HEK293 (cell line): Measurements from ENCODE around the gene VPS4A.

ENCODE experiments used
- CTCF ChIA-PET: fragments of 350-600 bp; formaldehyde crosslinking; extraction: SDS; loops from one replicate; lab custom pipeline; 2021; ENCODE audit warnings: antibody characterized with exemption; lab: Yijun Ruan, JAX
- POLR2A ChIA-PET: fragments of 300-600 bp; formaldehyde crosslinking; extraction: SDS; loops from one replicate; lab custom pipeline; 2020; ENCODE audit warnings: antibody characterized with exemption, inconsistent platforms; lab: Yijun Ruan, JAX
- H3K27ac ChIP-seq: fragments of 200-500 bp; sonication (Bioruptor generic); 2 replicates; pipeline ENCODE4 v1.5.1; 2014; ENCODE audit warnings: low read depth, low read length, control low read depth, inconsistent platforms; ENCODE audit errors: extremely low read depth
- H3K36me3 ChIP-seq, 2 experiments: fragments of 200-500 bp in 1 of 2; sonication (Bioruptor generic) in 1 of 2; 1 replicate in 1 of 2; 2 replicates in 1 of 2; pipeline ENCODE4 v1.5.1; 2014 to 2017; ENCODE audit warnings: inconsistent platforms in 2 of 2, low read length in 2 of 2; ENCODE audit not compliant: control insufficient read depth in 2 of 2, insufficient read depth in 1 of 2
- H3K4me1 ChIP-seq: fragments of 200-500 bp; sonication (Bioruptor generic); 2 replicates; pipeline ENCODE4 v1.5.1; 2014; ENCODE audit warnings: mild to moderate bottlenecking, low read length, inconsistent platforms; ENCODE audit not compliant: control insufficient read depth, insufficient read depth
- H3K4me3 ChIP-seq: 2 replicates; pipeline ENCODE4 v1.5.1; 2011; ENCODE audit warnings: low read depth, mild to moderate bottlenecking, control low read depth, low read length, moderate library complexity
- H3K9me3 ChIP-seq: fragments of 200-500 bp; sonication (Bioruptor generic); 2 replicates; pipeline ENCODE4 v1.5.1; 2014; ENCODE audit warnings: low read depth, low read length, inconsistent platforms; ENCODE audit not compliant: control insufficient read depth, insufficient read depth
- GLIS1 ChIP-seq: fragments of 450-650 bp; formaldehyde crosslinking; IDR thresholded peaks from 2 replicates; pipeline ENCODE4 v1.5.1; 2016; ENCODE audit warnings: missing biosample characterization, missing genetic modification characterization
- PRDM1 ChIP-seq: fragments of 450-650 bp; formaldehyde crosslinking; IDR thresholded peaks from 2 replicates; pipeline ENCODE4; 2016; ENCODE audit warnings: missing biosample characterization, missing genetic modification characterization
- REPIN1 ChIP-seq: fragments of 450-650 bp; formaldehyde crosslinking; IDR thresholded peaks from 2 replicates; pipeline ENCODE4 v1.5.1; 2017; ENCODE audit warnings: missing biosample characterization, missing genetic modification characterization, low read depth
- SP3 ChIP-seq: fragments of 450-650 bp; formaldehyde crosslinking; IDR thresholded peaks from 2 replicates; pipeline ENCODE4 v1.5.1; 2016; ENCODE audit warnings: missing biosample characterization, missing genetic modification characterization
- SP7 ChIP-seq: fragments of 450-650 bp; formaldehyde crosslinking; IDR thresholded peaks from 2 replicates; pipeline ENCODE4 v1.5.1; 2016; ENCODE audit warnings: missing biosample characterization, missing genetic modification characterization
- ZBTB48 ChIP-seq: fragments of 450-650 bp; formaldehyde crosslinking; IDR thresholded peaks from 2 replicates; pipeline ENCODE4 v1.5.1; 2016; ENCODE audit warnings: missing biosample characterization, missing genetic modification characterization
- ZBTB7A ChIP-seq: fragments of 450-650 bp; formaldehyde crosslinking; IDR thresholded peaks from 2 replicates; pipeline ENCODE4 v1.5.1; 2016; ENCODE audit warnings: low read depth, missing biosample characterization, missing genetic modification characterization
- ZNF114 ChIP-seq: fragments of 450-650 bp; formaldehyde crosslinking; IDR thresholded peaks from 2 replicates; pipeline ENCODE4 v1.5.0; 2017; ENCODE audit warnings: missing biosample characterization, missing genetic modification characterization
- ZNF214 ChIP-seq: fragments of 450-650 bp; formaldehyde crosslinking; IDR thresholded peaks from 2 replicates; pipeline ENCODE4 v1.5.1; 2017; ENCODE audit warnings: missing biosample characterization, mild to moderate bottlenecking, missing genetic modification characterization, borderline replicate concordance
- ZNF292 ChIP-seq: fragments of 450-650 bp; formaldehyde crosslinking; IDR thresholded peaks from 2 replicates; pipeline ENCODE4 v1.5.1; 2016; ENCODE audit warnings: low read depth, missing biosample characterization, missing genetic modification characterization, borderline replicate concordance
- ZNF335 ChIP-seq: fragments of 450-650 bp; formaldehyde crosslinking; conservative IDR thresholded peaks from 2 replicates; pipeline ENCODE4 v1.5.1; 2016; ENCODE audit warnings: missing biosample characterization, missing genetic modification characterization
- ZNF423 ChIP-seq: fragments of 450-650 bp; formaldehyde crosslinking; IDR thresholded peaks from 2 replicates; pipeline ENCODE4 v1.5.1; 2016; ENCODE audit warnings: missing biosample characterization, missing genetic modification characterization
- ZNF548 ChIP-seq: fragments of 450-650 bp; formaldehyde crosslinking; IDR thresholded peaks from 2 replicates; pipeline ENCODE4 v1.5.1; 2016; ENCODE audit warnings: missing biosample characterization, missing genetic modification characterization
- ZNF830 ChIP-seq: fragments of 450-650 bp; IDR thresholded peaks from 2 replicates; pipeline ENCODE4 v1.5.0; 2018; ENCODE audit warnings: missing biosample characterization, missing genetic modification characterization, low read depth, mild to moderate bottlenecking, moderate library complexity
- TF ChIP-seq, protein P1 (sequence below): fragments of 450-650 bp; formaldehyde crosslinking; IDR thresholded peaks from 2 replicates; pipeline ENCODE4 v1.5.1; 2016; ENCODE audit warnings: missing biosample characterization, missing genetic modification characterization
- TF ChIP-seq, protein P2 (sequence below): fragments of 450-650 bp; formaldehyde crosslinking; IDR thresholded peaks from 2 replicates; pipeline ENCODE4 v1.5.1; 2016; ENCODE audit warnings: missing biosample characterization, missing genetic modification characterization
- TF ChIP-seq, protein P3 (sequence below): fragments of 450-650 bp; formaldehyde crosslinking; conservative IDR thresholded peaks from 2 replicates; pipeline ENCODE4 v1.5.1; 2016; ENCODE audit warnings: low read depth, missing biosample characterization, missing genetic modification characterization
- TF ChIP-seq, protein P4 (sequence below): IDR thresholded peaks from 2 replicates; pipeline ENCODE4 v1.6.1; 2011; ENCODE audit warnings: mild to moderate bottlenecking, low read depth, low read length, borderline replicate concordance
- TF ChIP-seq, protein P5 (sequence below): fragments of 450-650 bp; IDR thresholded peaks from 2 replicates; pipeline ENCODE4 v1.5.1; 2018; ENCODE audit warnings: missing biosample characterization, missing genetic modification characterization

Gene VPS4A

DNA sequence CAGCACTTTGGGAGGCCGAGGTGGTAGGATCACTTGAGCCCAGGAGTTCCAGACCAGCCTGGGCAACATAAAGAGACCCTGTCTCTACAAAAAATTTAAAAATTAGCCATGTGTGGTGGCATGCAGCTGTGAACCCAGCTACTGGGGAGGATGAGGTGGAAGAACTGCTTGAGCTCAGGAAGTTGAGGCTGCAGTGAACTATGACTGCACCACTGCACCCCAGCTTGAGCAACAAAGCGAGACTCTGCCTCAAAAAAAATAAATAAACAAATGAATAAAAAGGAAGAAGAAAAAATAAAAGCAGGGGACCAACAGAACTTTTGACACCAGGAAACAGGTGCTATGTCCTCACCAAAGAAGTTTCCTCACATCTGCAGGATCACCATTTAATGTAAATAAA, 60.4 kb downstream of the VPS4A start:
- peaks cover 32 to 83% of the 10 kb centered on the region in 2 experiments for H3K36me3 ChIP-seq
- no peaks in the 10 kb centered on the region for H3K9me3 ChIP-seq
- no peaks in the 10 kb centered on the region for H3K4me1 ChIP-seq
- ChIA-PET CTCF (interaction anchor here (0.6 kb wide), 1 partner anchor 304 kb away, joined by 3 read pairs; no protein-coding TSS in a partner anchor), POLR2A (interaction anchor here (0.7 kb wide), 1 partner anchor 10 kb away, joined by 4 read pairs; no protein-coding TSS in a partner anchor)
- H3K4me3 ChIP-seq: no peak overlapping the region
- no peak overlapping the region for H3K27ac ChIP-seq
- TF ChIP-seq ZNF114 (no peak), ZNF548 (tag by site-specific recombination) (no peak)

DNA sequence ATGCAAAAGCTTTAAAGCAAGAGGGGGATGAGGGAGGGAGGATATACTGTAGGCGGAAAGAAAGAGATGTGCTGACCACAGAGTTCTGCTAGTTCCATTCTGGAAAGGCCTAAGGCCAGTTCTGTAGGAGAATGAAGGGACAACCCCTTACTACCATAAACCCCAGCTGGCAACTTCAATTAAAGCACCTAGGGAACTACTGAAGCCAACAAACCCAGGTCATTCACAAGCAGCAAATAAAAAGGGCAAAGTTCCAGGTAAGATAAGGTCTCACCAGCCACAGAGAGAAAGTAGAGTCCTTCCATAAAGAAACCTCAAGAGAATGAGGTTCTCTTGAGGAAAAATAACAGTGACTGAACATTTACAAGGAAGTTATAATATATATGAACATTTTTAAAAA, 61.9 kb downstream of the VPS4A start:
- Histone ChIP-seq H3K4me3 (no peak overlapping the region), H3K4me1 (no peaks in the 10 kb centered on the region), H3K27ac (no peak overlapping the region), H3K36me3 (peaks cover 38 to 77% of the 10 kb centered on the region in 2 experiments), H3K9me3 (no peaks in the 10 kb centered on the region)
- CTCF ChIA-PET: no interaction called here
- TF ChIP-seq SP7 (tag by site-specific recombination) (no peak), ZNF292 (no peak), ZNF423 (tag by site-specific recombination) (no peak), ZNF335 (no peak), PRDM1 (tag by site-specific recombination) (no peak), ZNF830 (tag by site-specific recombination) (no peak), ZBTB7A (tag by site-specific recombination) (no peak), GLIS1 (tag by site-specific recombination) (no peak), REPIN1 (tag by site-specific recombination) (no peak), SP3 (tag by site-specific recombination) (no peak), ZBTB48 (no peak), ZNF214 (tag by site-specific recombination) (no peak)
- TF ChIP-seq, protein P1, sequence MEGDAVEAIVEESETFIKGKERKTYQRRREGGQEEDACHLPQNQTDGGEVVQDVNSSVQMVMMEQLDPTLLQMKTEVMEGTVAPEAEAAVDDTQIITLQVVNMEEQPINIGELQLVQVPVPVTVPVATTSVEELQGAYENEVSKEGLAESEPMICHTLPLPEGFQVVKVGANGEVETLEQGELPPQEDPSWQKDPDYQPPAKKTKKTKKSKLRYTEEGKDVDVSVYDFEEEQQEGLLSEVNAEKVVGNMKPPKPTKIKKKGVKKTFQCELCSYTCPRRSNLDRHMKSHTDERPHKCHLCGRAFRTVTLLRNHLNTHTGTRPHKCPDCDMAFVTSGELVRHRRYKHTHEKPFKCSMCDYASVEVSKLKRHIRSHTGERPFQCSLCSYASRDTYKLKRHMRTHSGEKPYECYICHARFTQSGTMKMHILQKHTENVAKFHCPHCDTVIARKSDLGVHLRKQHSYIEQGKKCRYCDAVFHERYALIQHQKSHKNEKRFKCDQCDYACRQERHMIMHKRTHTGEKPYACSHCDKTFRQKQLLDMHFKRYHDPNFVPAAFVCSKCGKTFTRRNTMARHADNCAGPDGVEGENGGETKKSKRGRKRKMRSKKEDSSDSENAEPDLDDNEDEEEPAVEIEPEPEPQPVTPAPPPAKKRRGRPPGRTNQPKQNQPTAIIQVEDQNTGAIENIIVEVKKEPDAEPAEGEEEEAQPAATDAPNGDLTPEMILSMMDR (tag by site-specific recombination): no peak
- TF ChIP-seq, protein P2, sequence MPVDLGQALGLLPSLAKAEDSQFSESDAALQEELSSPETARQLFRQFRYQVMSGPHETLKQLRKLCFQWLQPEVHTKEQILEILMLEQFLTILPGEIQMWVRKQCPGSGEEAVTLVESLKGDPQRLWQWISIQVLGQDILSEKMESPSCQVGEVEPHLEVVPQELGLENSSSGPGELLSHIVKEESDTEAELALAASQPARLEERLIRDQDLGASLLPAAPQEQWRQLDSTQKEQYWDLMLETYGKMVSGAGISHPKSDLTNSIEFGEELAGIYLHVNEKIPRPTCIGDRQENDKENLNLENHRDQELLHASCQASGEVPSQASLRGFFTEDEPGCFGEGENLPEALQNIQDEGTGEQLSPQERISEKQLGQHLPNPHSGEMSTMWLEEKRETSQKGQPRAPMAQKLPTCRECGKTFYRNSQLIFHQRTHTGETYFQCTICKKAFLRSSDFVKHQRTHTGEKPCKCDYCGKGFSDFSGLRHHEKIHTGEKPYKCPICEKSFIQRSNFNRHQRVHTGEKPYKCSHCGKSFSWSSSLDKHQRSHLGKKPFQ (tag by site-specific recombination): no peak
- TF ChIP-seq, protein P3, sequence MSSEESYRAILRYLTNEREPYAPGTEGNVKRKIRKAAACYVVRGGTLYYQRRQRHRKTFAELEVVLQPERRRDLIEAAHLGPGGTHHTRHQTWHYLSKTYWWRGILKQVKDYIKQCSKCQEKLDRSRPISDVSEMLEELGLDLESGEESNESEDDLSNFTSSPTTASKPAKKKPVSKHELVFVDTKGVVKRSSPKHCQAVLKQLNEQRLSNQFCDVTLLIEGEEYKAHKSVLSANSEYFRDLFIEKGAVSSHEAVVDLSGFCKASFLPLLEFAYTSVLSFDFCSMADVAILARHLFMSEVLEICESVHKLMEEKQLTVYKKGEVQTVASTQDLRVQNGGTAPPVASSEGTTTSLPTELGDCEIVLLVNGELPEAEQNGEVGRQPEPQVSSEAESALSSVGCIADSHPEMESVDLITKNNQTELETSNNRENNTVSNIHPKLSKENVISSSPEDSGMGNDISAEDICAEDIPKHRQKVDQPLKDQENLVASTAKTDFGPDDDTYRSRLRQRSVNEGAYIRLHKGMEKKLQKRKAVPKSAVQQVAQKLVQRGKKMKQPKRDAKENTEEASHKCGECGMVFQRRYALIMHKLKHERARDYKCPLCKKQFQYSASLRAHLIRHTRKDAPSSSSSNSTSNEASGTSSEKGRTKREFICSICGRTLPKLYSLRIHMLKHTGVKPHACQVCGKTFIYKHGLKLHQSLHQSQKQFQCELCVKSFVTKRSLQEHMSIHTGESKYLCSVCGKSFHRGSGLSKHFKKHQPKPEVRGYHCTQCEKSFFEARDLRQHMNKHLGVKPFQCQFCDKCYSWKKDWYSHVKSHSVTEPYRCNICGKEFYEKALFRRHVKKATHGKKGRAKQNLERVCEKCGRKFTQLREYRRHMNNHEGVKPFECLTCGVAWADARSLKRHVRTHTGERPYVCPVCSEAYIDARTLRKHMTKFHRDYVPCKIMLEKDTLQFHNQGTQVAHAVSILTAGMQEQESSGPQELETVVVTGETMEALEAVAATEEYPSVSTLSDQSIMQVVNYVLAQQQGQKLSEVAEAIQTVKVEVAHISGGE (tag by site-specific recombination): no peak
- TF ChIP-seq, protein P4, sequence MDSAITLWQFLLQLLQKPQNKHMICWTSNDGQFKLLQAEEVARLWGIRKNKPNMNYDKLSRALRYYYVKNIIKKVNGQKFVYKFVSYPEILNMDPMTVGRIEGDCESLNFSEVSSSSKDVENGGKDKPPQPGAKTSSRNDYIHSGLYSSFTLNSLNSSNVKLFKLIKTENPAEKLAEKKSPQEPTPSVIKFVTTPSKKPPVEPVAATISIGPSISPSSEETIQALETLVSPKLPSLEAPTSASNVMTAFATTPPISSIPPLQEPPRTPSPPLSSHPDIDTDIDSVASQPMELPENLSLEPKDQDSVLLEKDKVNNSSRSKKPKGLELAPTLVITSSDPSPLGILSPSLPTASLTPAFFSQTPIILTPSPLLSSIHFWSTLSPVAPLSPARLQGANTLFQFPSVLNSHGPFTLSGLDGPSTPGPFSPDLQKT: no peak
- TF ChIP-seq, protein P5, sequence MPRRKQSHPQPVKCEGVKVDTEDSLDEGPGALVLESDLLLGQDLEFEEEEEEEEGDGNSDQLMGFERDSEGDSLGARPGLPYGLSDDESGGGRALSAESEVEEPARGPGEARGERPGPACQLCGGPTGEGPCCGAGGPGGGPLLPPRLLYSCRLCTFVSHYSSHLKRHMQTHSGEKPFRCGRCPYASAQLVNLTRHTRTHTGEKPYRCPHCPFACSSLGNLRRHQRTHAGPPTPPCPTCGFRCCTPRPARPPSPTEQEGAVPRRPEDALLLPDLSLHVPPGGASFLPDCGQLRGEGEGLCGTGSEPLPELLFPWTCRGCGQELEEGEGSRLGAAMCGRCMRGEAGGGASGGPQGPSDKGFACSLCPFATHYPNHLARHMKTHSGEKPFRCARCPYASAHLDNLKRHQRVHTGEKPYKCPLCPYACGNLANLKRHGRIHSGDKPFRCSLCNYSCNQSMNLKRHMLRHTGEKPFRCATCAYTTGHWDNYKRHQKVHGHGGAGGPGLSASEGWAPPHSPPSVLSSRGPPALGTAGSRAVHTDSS (tag by site-specific recombination): no peak
- POLR2A ChIA-PET: no interaction called here
